DMS114 treated with DMSO at 0.1 percent for 48 hours (cell line): ENCODE measurements around the gene BRWD1.
"Not testable (repeated sequence)": the region's sequence is repeated elsewhere in the genome, so short reads cannot be mapped to it uniquely, and the experiment has no call there.

ENCODE experiments used
- DNase-seq: peaks from one replicate; lab custom pipeline; 2025; ENCODE audit not compliant: unreplicated experiment; lab: John Stamatoyannopoulos, UW

BRWD1 gene

GRCh38 chr21:39288987-39289386 is 24.4 kb downstream of the BRWD1 start:
- no peak for DNase-seq

- no peak for DNase-seq
Measured at GRCh38 chr21:39282911-39283310, 30.5 kb downstream of the BRWD1 start.

GRCh38 chr21:39281853-39282252 is 31.6 kb downstream of the BRWD1 start:
- DNase-seq: no peak

DNA sequence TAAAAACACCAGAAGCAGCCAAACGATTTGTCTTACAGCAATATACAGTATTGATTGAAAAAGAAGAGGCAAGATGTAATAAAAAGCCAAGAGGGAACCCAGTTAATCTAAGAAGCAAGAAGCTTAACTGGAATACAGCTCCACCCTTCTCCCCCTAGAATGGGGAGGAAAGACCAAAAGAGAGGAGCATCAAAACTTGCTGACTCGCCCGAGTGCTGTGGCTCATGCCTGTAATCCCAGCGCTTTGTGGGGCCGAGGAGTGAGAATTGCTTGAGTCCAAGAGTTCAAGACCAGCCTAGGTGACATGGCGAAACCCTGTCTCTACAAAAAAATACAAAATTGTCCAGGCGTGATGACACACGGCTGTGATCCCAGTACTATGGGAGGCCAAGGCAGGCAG is 32.2 kb downstream of the BRWD1 start:
- DNase-seq: no peak

DNA sequence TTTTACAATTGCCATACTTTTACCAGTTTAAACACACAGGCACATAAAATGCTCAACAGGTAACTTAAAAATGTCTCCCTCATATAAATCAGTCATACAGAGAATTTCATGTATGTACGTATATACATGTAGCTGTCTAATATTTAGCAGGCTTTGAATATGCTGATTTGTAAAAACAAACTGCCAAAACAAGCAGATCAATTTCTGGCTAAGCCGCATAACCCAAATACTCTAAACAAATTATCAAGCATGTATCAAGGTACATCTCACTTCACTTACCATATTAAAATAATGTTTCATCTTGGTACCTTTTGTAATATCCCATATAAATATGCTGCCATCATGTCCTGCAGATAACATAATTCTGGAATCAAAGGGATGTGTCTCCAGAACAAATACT is 43.8 kb downstream of the BRWD1 start:
- no peak for DNase-seq

GRCh38 chr21:39265603-39266002 is 47.8 kb downstream of the BRWD1 start:
- no peak for DNase-seq

DNA sequence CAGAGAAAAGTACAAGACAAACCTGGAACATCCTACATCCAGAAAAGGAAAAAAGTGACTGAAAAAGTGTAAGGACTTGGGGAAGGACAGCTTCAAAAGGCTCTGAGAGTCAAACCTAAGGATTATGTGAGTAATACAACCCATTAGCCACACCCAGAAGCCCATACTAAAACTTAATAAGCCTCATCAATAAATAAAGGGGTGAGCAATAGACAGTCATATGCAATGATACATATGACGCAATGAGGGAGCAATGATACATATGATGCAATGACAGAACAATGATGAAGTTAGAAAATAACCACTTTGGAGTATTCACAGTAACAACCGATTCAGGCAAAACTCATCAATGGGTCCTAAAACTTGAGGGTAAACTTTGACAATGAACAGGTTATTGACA is 50.1 kb downstream of the BRWD1 start:
- no peak for DNase-seq

GRCh38 chr21:39258207-39258606 is 55.2 kb downstream of the BRWD1 start:
- DNase-seq: no peak

DNA sequence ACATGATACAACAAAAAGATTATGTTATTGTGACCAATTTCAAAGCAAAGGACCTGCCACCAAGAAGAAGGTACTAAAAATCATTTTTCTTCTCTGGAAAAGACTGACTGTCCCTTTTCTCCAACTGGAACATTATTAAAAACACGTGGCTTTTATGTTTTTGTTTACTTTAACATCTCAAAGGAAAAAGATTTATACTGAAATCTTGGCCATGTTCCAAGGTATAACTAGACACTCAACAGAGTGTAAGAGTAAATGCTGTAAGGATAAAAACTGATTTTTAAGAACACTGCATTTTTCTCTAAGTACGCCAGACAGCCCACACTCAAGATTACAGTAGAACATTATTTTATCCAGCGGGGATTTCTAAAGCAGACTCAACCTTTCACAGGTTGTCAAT is 62.1 kb downstream of the BRWD1 start:
- DNase-seq: no peak

GRCh38 chr21:39238275-39238674 is 75.2 kb downstream of the BRWD1 start:
- DNase-seq: no peak

DNA sequence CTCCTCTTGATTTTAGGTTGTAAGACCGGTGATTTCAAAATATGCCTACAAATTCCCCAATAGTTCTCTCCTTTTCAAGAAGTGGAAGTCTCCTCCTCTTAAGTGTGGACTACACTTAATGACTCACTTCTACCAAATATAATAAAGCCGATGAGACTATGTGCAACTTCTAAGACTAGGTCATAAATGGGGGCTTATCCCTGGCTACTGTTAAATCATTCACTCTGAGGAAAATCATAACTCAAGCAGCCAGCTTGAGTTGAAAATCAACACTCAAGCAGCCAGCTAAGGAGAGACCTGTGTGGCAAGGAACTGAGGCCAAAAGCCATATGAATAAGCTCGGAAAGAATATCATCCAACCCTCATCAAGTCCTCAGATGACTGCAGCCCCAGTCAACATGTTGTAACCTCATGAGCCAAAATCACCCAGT is 80.6 kb downstream of the BRWD1 start:
- DNase-seq: no peak

- no peak for DNase-seq
Measured at GRCh38 chr21:39224930-39225329, 88.5 kb downstream of the BRWD1 start.

DNA sequence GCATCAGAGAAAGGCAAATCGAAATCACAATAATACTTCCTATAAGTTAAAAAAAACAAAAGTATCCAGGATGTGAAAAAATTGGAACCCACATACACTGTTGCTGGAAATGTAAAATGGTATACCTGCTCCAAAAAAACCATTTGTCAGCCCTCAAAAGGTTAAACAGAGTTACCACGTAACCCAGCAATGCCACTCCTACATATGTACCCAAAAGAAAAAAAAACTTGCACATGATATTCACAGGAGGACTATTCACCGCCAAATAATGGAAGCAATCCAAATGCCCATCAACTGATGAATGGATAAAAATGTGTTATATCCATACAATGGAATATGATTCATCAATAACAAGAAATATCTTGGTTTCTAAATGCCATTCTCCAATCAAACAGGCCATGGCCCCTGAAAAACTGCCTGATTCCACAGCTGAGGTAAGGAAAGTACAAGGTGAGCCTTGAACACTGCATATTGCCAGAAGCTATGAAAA is 91.4 kb downstream of the BRWD1 start:
- no peak for DNase-seq

GRCh38 chr21:39221282-39221996 is 92.0 kb downstream of the BRWD1 start:
- no peak for DNase-seq

GRCh38 chr21:39220875-39221274 is 92.6 kb downstream of the BRWD1 start:
- DNase-seq: not testable (repeated sequence)

GRCh38 chr21:39220150-39220549 is 93.3 kb downstream of the BRWD1 start:
- no peak for DNase-seq

DNA sequence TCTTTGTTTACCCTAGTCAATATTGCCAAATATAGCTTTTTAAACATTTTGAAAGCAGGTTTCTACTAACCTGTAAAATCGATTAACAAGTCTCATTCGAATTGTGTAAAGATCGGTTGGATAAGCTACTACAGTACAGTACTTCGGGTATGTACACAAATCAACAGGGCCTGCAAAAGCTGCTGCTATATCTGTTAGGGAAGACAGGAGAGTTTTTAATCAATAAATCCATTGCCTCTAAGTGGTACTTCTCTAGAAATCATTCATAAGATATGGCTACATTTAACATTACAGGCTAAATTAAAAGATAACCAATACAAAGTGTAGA is 95.4 kb downstream of the BRWD1 start:
- DNase-seq: no peak

DNA sequence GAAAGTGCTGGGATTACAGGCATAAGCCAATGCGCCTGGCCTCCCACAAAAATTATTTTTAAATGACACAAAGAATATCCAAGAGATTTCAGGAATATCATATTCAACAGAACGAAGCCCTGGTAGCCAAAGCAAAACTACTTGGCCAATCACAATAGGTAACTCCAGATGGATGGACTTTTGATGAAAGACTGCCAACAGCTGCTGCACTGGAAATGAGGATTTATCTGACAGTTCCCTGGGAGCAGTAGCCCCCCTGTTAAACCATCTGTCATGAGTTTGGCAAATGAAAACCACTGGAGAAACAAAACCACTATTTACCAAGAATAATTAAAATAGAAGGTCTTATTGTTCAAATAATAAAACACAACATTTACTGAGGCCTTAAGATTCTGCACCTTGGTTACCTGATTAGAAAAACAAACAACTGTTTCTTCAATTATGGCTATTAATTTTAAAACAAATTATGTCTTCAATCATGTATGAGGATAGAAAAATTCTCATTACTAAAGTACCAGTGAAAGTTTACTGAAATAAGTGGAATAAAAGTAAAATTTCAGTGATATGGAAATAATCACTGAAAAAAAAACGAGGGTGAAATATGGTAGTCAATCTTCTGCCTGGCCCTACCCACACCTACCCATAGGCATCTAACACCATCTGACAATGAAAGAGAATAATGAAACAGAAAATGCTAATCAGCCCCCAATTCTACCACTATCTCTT is 95.9 kb downstream of the BRWD1 start:
- DNase-seq: no peak

- DNase-seq: no peak
Measured at GRCh38 chr21:39216290-39216689, 97.1 kb downstream of the BRWD1 start.

- DNase-seq: no peak
Measured at GRCh38 chr21:39215078-39215477, 98.4 kb downstream of the BRWD1 start.

DNA sequence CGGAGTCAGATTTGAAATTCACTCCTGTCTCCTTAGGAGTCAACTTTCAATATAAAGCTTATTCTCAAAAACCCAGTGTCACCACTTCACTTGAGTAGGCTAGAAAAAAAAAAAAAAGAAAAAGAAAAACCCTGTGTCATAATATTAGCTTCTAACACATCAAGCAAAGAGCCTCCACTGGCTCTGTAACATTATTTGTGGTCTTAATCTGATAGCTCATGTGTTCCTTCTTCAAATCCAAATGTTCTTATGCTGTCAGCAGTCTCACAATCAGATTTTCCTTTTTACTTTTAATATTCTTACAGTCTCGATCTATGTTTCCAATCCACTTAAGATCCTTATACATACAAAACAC is 104.1 kb downstream of the BRWD1 start:
- DNase-seq: no peak

- no peak for DNase-seq
Measured at GRCh38 chr21:39208624-39209333, 104.7 kb downstream of the BRWD1 start.
